ENCODE results near the gene SSTR3. TPM values are rescaled to one million over a fixed set of nuclear protein-coding genes. Genes with fewer than 3 reads are reported as not detected.

The SSTR3 gene
- total RNA-seq, 1 donor from 2014 or later: not detected

DNA sequence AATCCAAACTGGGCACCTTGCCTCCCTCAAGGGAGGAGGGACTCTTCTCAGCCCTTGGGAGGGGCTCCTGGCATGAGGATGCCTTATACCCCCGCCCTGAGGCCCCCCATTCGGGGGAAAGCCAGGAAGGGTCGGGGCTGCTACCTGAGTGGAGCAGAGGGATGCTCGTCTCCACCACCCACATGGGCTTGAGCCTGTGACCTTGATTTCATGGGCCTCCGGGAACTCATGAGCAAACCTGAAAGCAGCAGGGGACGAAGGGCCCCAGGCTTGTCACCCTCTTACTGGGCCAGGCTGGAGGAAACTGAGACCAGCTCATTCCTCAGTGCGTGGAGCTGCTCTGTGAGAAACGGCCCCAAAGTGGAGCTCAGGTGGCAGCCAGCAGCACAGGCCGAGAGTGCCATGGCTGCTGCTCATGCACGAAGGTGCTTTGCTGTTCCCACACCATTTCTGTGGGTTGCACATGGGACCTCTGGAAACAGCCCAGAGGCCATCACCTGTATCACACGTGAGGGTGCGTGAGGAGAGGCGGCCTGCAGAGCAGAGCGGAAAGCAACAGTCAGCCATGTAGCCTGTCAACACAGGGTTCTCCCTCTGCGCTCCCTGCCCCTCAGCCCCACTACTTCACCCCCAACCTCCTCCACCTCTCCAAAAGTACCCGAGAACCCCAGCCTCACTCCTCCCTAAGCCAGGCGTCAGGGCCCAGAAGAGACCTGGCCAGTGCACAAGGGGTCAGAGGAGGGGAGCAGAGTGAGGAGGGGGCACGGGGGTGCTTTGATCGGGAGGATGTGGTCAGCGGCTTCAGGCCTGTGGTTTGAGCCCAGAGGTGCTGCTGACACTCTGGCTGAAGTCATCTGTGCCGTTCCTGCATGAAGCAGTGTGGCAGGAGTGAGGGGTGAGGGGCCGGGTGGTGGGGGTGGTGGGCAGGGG lies 48.4 kb downstream of the SSTR3 start:
- no peak overlapping the region for H3K27ac ChIP-seq
- H3K36me3 ChIP-seq: no peaks in the 10 kb centered on the region
- intact Hi-C loops (cut with DNase I): loop anchor here (5.0 kb wide), 1 partner anchor 98 kb away; no protein-coding TSS in a partner anchor
- no peaks in the 10 kb centered on the region for H3K27me3 ChIP-seq
- H3K9me3 ChIP-seq: no peaks in the 10 kb centered on the region
- H3K4me1 ChIP-seq: peaks cover 14% of the 10 kb centered on the region
- no peak for DNase-seq (ENCODE audit: extremely low spot score in 2 of 2)
- TF ChIP-seq, protein P1, sequence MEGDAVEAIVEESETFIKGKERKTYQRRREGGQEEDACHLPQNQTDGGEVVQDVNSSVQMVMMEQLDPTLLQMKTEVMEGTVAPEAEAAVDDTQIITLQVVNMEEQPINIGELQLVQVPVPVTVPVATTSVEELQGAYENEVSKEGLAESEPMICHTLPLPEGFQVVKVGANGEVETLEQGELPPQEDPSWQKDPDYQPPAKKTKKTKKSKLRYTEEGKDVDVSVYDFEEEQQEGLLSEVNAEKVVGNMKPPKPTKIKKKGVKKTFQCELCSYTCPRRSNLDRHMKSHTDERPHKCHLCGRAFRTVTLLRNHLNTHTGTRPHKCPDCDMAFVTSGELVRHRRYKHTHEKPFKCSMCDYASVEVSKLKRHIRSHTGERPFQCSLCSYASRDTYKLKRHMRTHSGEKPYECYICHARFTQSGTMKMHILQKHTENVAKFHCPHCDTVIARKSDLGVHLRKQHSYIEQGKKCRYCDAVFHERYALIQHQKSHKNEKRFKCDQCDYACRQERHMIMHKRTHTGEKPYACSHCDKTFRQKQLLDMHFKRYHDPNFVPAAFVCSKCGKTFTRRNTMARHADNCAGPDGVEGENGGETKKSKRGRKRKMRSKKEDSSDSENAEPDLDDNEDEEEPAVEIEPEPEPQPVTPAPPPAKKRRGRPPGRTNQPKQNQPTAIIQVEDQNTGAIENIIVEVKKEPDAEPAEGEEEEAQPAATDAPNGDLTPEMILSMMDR (IDR thresholded peaks at IDR 0.05): no peak
- TF ChIP-seq POLR2A (IDR thresholded peaks at IDR 0.05) (no peak), POLR2AphosphoS5 (IDR thresholded peaks at IDR 0.05; ENCODE audit: insufficient read depth in 1 of 2, low read depth in 1 of 2) (no peak)
- no peak overlapping the region for H3K4me3 ChIP-seq

DNA sequence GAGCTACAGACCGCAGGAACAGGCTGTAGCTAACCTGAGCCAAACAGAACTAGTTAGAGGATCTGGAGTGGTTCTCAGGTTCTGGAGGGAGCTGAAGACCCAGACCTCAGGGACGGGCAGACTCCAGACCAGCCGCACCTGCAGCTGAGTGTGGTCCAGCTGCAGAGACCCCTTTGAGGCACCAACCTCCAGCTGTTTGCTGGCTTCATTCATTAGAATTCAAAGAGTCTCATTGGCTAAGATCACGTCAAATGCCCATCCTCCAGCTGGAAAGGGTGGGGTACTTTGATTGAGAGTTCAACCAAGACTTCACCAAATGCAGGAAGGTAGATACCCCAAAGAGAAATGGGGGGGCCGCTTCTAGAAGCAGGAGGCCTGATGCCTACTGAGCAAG lies 49.2 kb downstream of the SSTR3 start:
- no peak for DNase-seq (ENCODE audit: extremely low spot score in 2 of 2)
- H3K27ac ChIP-seq: no peak overlapping the region
- intact Hi-C loops (cut with DNase I): loop anchor here (5.0 kb wide), 1 partner anchor 99 kb away; no protein-coding TSS in a partner anchor

DNA sequence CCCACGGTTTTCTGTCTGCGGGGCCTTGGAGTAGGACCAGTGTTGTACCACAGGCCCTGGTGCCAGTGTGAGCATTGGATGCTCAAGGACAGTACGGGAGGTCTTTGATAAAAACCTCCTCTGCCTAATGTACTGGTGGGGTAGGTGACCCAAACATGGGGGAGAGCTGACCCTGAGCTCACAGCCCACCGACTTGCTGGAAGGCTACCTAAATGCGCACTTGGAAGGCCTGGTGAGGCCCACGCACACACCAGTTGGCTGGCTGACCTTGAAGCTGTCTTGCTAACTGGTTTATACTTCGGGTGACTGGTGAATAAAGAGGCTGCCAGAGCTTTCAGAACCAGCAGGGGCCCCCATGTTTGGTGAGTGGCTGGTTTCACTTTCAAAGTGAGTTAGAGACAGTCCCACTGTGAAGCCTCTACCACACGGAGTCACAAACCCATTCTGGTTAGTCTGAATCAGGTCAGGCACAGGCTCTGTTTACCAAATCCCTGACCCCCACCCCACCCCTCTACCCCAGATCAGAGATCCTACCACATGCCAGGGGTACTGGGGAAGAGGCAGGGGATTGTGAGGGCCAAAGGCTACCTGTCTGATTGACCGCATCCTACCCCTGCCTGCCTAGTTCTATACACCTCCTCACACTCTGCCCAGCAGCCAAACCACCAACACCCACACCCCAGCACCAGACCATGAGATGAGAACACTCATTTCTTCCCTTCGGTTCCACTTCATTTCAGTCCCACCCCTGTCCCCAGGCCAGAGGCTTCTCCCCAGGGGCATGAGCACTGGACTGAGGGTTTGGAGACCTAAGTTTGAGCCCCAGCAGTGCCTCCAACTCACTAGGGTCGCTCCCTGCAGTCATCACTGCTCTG lies 49.8 kb downstream of the SSTR3 start:
- Histone ChIP-seq H3K36me3 (no peaks in the 10 kb centered on the region), H3K27ac (no peak overlapping the region), H3K9me3 (no peaks in the 10 kb centered on the region), H3K27me3 (no peaks in the 10 kb centered on the region), H3K4me3 (no peak overlapping the region), H3K4me1 (peaks cover 7% of the 10 kb centered on the region)
- TF ChIP-seq POLR2A (IDR thresholded peaks at IDR 0.05) (no peak), POLR2AphosphoS5 (IDR thresholded peaks at IDR 0.05; ENCODE audit: insufficient read depth in 1 of 2, low read depth in 1 of 2) (no peak)
- TF ChIP-seq, protein P1 (IDR thresholded peaks at IDR 0.05): no peak
- no peak for DNase-seq (ENCODE audit: extremely low spot score in 2 of 2)
- intact Hi-C loops (cut with DNase I): loop anchor here (5.0 kb wide), 1 partner anchor 100 kb away; no protein-coding TSS in a partner anchor

More for the DNA sequence above, 49.2 kb downstream of the SSTR3 start:
- Histone ChIP-seq H3K36me3 (no peaks in the 10 kb centered on the region), H3K27me3 (no peaks in the 10 kb centered on the region), H3K4me3 (no peak overlapping the region), H3K4me1 (peaks cover 13% of the 10 kb centered on the region), H3K9me3 (no peaks in the 10 kb centered on the region)
- TF ChIP-seq POLR2AphosphoS5 (IDR thresholded peaks at IDR 0.05; ENCODE audit: insufficient read depth in 1 of 2, low read depth in 1 of 2) (no peak), POLR2A (IDR thresholded peaks at IDR 0.05) (no peak)
- TF ChIP-seq, protein P1 (IDR thresholded peaks at IDR 0.05): no peak

DNA sequence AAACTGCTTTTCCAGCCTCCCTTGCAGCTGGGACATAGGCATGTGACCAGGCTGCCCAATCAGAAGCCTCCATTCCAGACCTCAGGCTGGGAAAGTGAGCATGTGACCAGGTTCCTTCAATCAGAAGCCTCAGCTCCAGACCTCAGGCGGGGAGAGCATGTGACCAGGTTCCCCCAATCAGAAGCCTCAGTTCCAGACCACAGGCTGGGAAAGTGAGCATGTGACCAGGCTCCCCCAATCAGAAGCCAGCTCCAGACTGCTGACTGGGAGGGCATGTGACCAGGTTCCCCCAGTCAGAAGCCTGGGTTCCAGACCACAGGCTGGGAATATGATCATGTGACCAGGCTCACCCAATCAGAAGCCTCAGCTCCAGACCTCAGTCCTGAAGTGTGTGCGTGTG lies 50.8 kb downstream of the SSTR3 start:
- Histone ChIP-seq H3K36me3 (no peaks in the 10 kb centered on the region), H3K9me3 (no peaks in the 10 kb centered on the region), H3K27me3 (no peaks in the 10 kb centered on the region), H3K4me1 (no peaks in the 10 kb centered on the region), H3K4me3 (no peak overlapping the region), H3K27ac (no peak overlapping the region)
- no peak for DNase-seq (ENCODE audit: extremely low spot score in 2 of 2)
- TF ChIP-seq POLR2AphosphoS5 (IDR thresholded peaks at IDR 0.05; ENCODE audit: insufficient read depth in 1 of 2, low read depth in 1 of 2) (no peak), POLR2A (IDR thresholded peaks at IDR 0.05) (no peak)
- TF ChIP-seq, protein P1 (IDR thresholded peaks at IDR 0.05): no peak
- intact Hi-C loops (cut with DNase I): loop anchor here (5.0 kb wide), 1 partner anchor 101 kb away; no protein-coding TSS in a partner anchor
